ENCODE results near the gene RAB27A. TPM values are rescaled to one million over a fixed set of nuclear protein-coding genes. Genes with fewer than 3 reads are reported as not detected.
A peak's percentile ranks its signal among the peaks of the same experiment; 100 is the strongest.

RAB27A gene
- total and polyA plus RNA-seq, 5 experiments from 2014 or later = 26.2 to 88.0 (median 35.0) TPM

DNA sequence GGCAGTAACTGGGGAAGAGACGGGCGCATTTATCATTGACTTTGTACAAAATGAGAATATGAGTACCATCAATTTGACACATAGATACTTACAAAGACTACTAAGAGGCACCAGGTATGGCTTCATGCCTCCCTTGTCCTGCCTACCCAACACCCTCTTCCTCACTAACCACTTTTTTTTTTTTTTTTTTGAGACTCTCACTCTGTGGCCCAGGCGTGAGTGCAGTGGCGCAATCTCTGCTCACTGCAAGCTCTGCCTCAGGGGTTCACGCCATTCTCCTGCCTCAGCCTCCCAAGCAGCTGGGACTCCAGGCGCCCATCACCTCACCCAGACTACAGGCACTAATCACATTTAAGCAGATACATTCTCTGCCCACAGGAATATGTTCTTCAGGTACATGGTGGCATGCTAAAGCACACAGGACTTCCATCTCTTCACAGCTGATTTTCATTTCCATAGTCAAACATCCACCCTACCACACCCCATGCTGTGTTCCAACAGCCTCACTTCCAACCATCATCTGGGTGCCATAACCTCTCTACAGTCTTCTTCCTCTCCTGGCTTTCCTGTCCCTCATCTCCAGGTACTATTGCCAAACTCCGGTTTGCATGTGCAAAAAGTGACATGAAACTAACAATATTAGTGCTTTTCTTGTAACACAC lies 41.7 kb downstream of the RAB27A start:
- Mint-ChIP-seq H3K9me3 (no peaks in the 10 kb centered on the region), H3K4me3 (peak overlapping the region in 3 of 10 donors; percentile 15 to 50 (median 43)), H3K4me1 (peaks cover 23 to 69% (median 51%) of the 10 kb centered on the region in 4 donors), H3K27me3 (no peaks in the 10 kb centered on the region), H3K27ac (peak overlapping the region in 6 of 10 donors; percentile 44 to 91 (median 52)), H3K36me3 (peaks cover 0 to 6% (median 2%) of the 10 kb centered on the region in 3 donors)
- POLR2A ChIA-PET = interaction anchor here (1.2 to 1.6 kb wide), 2 partner anchors 19 to 30 kb away, joined by 3 to 6 read pairs; no protein-coding TSS in a partner anchor
- ATAC-seq = no peak
- no peak for DNase-seq

DNA sequence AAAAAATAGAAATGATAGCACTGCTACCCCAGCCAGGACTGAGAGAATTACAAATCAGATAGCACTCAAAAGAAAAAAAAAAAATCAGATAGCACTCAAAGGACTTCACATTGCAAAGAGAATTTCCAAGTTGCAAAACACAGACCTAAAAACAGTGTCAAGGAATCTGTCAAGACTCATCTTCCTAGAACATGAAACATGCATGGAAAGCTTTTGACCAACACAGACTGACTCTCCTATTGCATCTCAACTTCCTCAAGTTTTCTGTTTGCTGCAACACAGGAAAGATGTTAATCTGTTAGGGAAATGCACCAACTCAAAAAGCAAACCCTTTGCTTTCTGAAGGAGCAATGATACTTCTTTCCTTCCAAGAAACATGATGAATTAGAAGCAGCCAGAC lies 42.3 kb downstream of the RAB27A start:
- Mint-ChIP-seq H3K9me3 (no peaks in the 10 kb centered on the region), H3K36me3 (peaks cover 0 to 6% (median 2%) of the 10 kb centered on the region in 3 donors), H3K4me3 (no peak overlapping the region), H3K27me3 (no peaks in the 10 kb centered on the region), H3K27ac (peak overlapping the region in 4 of 10 donors; percentile 44 to 91 (median 54)), H3K4me1 (peaks cover 23 to 64% (median 50%) of the 10 kb centered on the region in 4 donors)
- POLR2A ChIA-PET = interaction anchor here (1.2 to 1.6 kb wide), 2 partner anchors 20 to 30 kb away, joined by 3 to 6 read pairs; no protein-coding TSS in a partner anchor
- DNase-seq (no peak), ATAC-seq (no peak)

DNA sequence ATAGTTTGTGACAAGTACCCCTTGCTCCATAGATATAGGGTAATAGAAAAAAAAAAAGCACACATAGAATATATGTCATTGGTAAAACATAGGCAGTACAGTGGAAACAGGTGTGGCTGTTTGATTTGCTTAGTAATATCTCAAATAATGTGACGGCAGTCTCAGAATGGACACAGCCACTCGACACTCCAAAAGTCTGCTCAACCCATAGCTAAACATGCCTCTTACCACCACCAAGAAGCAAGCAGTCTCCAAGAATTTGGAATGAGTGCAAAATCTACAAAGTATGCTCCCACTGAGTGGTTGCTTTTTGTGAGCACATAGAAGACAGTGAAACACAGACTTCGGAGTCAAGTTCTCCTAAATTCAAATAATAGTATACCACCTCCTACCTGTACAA lies 43.0 kb downstream of the RAB27A start:
- H3K9me3 Mint-ChIP-seq = no peaks in the 10 kb centered on the region
- peaks cover 0 to 6% (median 0%) of the 10 kb centered on the region in 3 donors for H3K36me3 Mint-ChIP-seq
- H3K27ac Mint-ChIP-seq = peak overlapping the region in 2 of 10 donors; percentile 27 to 43
- DNase-seq (no peak), ATAC-seq (no peak)
- H3K4me1 Mint-ChIP-seq = peaks cover 19 to 61% (median 48%) of the 10 kb centered on the region in 4 donors
- no peak overlapping the region for H3K4me3 Mint-ChIP-seq
- H3K27me3 Mint-ChIP-seq = no peaks in the 10 kb centered on the region
- POLR2A ChIA-PET = interaction anchor here (1.6 kb wide), 1 partner anchor 21 kb away, joined by 6 read pairs; no protein-coding TSS in a partner anchor

DNA sequence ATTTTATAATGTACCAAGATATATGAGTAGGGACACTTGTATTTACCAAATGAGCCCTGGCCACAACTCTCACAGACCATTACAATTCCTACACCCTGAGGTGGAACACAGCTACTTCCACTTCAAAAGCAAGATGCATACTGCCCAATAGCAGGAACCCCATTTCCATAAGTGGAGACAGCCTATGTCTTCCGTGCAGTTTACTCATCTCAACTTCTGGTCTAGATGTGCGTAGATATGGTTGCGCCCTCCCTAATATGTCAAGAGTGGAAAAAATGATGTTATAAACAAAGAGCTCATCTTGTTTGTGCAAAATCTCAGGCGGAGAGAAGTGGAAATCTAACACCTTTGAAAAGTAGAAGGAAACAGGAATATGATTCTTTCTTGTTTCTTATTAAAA lies 44.6 kb downstream of the RAB27A start:
- Mint-ChIP-seq H3K9me3 (no peaks in the 10 kb centered on the region), H3K4me3 (no peak overlapping the region), H3K4me1 (peaks cover 14 to 58% (median 45%) of the 10 kb centered on the region in 4 donors), H3K27me3 (no peaks in the 10 kb centered on the region), H3K27ac (peak overlapping the region in 3 of 10 donors; percentile 11 to 42 (median 11)), H3K36me3 (peaks cover 0 to 6% (median 0%) of the 10 kb centered on the region in 3 donors)
- DNase-seq (no peak), ATAC-seq (no peak)
- POLR2A ChIA-PET = no interaction called here

DNA sequence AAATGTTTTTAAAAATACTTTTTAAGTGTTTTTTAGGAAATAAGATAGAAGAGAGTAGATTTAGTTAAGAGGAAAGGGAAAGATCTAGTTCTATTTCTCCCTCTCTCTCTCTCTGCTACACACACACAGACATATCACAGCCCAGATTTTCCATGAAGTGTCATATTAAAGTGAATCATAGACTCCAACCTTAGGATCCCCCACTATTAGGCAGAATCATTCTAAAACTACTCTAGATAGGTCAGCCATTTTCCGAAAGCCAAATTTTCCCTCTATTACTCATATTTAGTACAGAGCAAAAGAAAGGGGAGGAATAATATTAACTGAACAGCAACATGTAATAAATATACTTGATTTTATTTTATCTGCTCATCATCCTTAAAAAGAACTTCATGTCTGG lies 47.7 kb downstream of the RAB27A start:
- DNase-seq (no peak), ATAC-seq (no peak)
- POLR2A ChIA-PET = no interaction called here
- no peak overlapping the region for H3K4me3 Mint-ChIP-seq
- H3K9me3 Mint-ChIP-seq = no peaks in the 10 kb centered on the region
- peak overlapping the region in 2 of 10 donors; percentile 31 to 74 for H3K27ac Mint-ChIP-seq
- peaks cover 0 to 7% (median 6%) of the 10 kb centered on the region in 3 donors for H3K36me3 Mint-ChIP-seq
- H3K27me3 Mint-ChIP-seq = no peaks in the 10 kb centered on the region
- H3K4me1 Mint-ChIP-seq = peaks cover 10 to 40% (median 33%) of the 10 kb centered on the region in 4 donors

DNA sequence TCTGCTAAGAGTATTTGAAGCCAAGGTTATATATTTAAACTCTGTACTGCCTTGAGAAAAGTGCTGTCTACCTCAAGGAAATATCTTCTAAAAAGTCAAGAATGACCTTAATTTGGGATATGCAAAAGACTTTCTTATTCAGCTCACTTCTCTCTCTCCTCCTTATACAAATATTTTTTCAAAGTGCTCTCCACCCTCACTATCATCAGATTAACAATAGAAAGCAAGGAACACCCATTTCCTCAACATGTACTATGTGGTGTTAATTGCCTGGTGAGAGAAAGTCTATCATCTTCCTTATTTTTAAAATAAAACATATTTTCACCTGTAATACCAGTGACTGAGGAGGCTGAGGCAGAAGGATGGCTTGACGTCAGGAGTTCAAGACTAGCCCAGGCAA lies 48.4 kb downstream of the RAB27A start:
- H3K36me3 Mint-ChIP-seq = peaks cover 0 to 7% (median 6%) of the 10 kb centered on the region in 3 donors
- POLR2A ChIA-PET = no interaction called here
- no peaks in the 10 kb centered on the region for H3K27me3 Mint-ChIP-seq
- peaks cover 10 to 34% (median 32%) of the 10 kb centered on the region in 4 donors for H3K4me1 Mint-ChIP-seq
- no peak overlapping the region for H3K4me3 Mint-ChIP-seq
- no peak for DNase-seq
- H3K9me3 Mint-ChIP-seq = no peaks in the 10 kb centered on the region
- no peak for ATAC-seq
- H3K27ac Mint-ChIP-seq = peak overlapping the region in 1 of 10 donors; percentile 11

DNA sequence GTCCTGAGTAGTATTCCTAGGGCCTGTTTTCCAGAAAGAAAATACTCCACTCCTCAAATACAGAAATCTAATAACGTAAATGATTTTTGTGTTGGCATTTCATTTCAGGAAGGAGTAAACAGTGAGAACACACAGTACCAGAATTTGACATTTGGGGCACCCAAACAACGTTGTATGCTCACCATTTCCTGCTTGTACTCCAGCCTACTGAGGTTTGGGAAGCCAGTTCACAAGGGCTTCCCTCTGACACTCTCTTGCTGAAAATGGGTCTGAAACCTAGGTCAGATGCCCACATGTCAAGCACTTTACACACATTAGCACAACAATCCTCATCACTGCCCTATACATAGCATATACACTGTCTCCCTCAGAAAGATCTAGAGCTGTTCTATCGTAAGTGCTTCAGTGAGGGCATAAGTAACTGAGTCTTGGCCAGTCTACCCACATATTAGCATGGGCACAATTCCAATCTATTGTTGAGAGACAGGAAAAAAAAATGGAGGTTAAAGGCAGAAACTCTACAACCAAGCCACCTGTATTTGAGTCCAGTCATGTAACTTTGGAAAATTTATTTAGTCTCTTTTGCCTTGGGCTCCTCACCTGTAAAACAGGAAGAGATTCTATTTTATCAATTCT lies 49.4 kb downstream of the RAB27A start:
- H3K27me3 Mint-ChIP-seq = no peaks in the 10 kb centered on the region
- ATAC-seq = peak in 1 of 2 donors; percentile 74

DNA sequence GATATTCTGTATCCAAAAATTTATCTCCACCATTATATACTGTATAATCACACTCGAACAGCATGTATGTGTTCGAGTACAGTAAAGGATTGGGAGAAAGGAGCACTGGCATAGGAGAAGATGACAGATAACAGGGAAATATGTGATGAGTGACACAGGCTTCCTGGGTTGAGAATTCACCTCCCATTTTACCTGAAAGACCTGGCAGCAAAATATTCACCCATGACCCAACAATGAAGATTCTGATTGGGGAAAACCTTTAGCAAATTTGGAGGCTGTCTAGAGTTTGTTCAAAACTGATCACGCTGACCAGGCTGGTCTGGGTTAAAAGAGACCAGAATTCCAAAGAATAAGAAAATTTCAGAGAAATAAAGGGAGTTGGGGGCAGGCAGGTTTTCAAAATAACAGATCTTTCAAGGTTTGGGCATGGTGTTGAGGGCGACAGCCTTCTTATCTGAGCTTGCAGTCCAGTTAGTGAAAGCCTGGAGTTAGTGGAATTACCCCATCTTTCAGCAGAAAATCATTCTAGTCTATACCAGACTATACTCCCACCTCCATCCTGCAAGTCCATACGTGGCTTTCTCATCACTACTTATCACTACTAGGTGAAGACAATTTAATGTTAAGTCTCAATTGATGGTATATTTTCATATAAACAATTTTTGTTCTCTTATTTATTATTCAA lies 50.0 kb downstream of the RAB27A start:
- Mint-ChIP-seq H3K27me3 (no peaks in the 10 kb centered on the region), H3K27ac (peak overlapping the region in 3 of 10 donors; percentile 0 to 27 (median 25)), H3K4me1 (peaks cover 10 to 27% (median 26%) of the 10 kb centered on the region in 4 donors), H3K4me3 (no peak overlapping the region), H3K9me3 (no peaks in the 10 kb centered on the region), H3K36me3 (peaks cover 0 to 9% (median 9%) of the 10 kb centered on the region in 3 donors)
- DNase-seq (no peak), ATAC-seq (no peak)
- POLR2A ChIA-PET = interaction anchor here (0.6 kb wide), 1 partner anchor 79 kb away, joined by 5 read pairs; no protein-coding TSS in a partner anchor

More for the DNA sequence above, 49.4 kb downstream of the RAB27A start:
- Mint-ChIP-seq H3K27ac (peak overlapping the region in 6 of 10 donors; percentile 0 to 88 (median 65)), H3K4me1 (peaks cover 10 to 34% (median 32%) of the 10 kb centered on the region in 4 donors), H3K36me3 (peaks cover 0 to 11% (median 7%) of the 10 kb centered on the region in 3 donors), H3K9me3 (no peaks in the 10 kb centered on the region), H3K4me3 (peak overlapping the region in 3 of 10 donors; percentile 42 to 63 (median 54))
- POLR2A ChIA-PET = interaction anchor here (0.5 to 0.6 kb wide), 3 partner anchors 13 to 40 kb away, joined by 3 read pairs; no protein-coding TSS in a partner anchor
- peak in 1 of 10 donors; percentile 16 for DNase-seq

DNA sequence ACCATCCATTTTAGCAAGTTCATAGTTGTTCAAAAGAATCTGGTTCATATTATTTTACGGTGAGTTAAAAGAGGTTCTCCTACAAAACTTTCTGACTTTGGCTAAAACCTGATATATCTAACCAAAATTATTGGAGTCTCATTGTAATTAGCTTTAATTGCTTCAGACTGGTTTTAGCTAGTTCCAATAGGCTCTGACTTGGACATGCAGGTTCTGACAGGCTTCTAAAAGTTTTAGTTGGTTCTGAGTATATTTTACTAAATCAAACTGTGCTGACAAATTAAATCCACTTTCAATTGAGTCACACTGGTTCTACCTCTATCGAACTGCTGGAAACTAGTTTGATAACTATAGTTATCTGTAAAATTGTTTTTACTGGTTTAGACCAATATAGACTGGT lies 50.7 kb downstream of the RAB27A start:
- H3K27ac Mint-ChIP-seq = peak overlapping the region in 1 of 10 donors; percentile 23
- H3K4me1 Mint-ChIP-seq = peaks cover 10 to 27% (median 26%) of the 10 kb centered on the region in 4 donors
- POLR2A ChIA-PET = interaction anchor here (0.6 kb wide), 1 partner anchor 79 kb away, joined by 5 read pairs; no protein-coding TSS in a partner anchor
- no peak for ATAC-seq
- no peaks in the 10 kb centered on the region for H3K27me3 Mint-ChIP-seq
- H3K36me3 Mint-ChIP-seq = peaks cover 5 to 16% (median 14%) of the 10 kb centered on the region in 3 donors
- DNase-seq = no peak
- no peak overlapping the region for H3K4me3 Mint-ChIP-seq
- no peaks in the 10 kb centered on the region for H3K9me3 Mint-ChIP-seq

DNA sequence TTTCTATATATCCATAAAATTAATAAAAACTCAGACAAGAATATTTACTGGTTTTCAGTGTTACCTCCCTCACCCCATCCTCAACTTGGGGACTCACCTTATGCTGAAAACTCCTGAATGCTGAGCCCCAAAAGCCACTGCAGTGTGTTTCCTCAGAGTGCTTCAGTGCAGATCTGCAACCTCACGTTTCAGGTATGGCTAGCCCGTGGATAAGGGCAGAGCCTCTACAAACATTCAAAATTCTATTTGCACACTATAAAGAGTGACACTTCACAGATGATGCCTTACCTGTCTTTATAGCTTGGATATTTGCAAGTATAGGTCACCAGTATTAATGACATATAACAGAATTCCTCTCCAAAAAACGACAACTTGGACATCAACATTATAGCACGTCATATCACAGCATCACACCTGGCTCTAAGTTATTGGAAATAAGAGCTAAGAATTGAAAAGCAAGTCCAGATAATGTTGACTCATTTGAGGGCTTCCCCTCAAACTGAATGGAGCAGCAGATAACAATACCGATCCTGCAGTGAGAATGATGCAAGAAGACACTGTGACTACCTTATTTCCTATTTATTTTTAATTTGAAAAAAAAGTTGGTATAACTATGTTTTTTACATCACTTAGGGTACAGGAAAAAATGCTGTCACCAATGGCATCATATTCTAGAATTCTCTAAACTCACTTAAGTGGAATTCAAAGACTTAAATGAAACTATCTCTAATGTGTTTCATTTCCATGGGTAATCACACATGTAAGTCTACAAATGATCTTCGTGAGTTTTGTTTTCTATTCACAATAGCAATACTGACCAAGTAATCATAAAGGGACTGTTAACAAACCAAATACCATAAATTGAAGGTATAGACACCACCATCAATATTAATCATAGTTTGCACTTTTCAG lies 52.1 kb downstream of the RAB27A start:
- POLR2A ChIA-PET = no interaction called here
- H3K27me3 Mint-ChIP-seq = no peaks in the 10 kb centered on the region
- DNase-seq = no peak
- peaks cover 10 to 27% (median 24%) of the 10 kb centered on the region in 4 donors for H3K4me1 Mint-ChIP-seq
- no peak overlapping the region for H3K27ac Mint-ChIP-seq
- ATAC-seq = no peak
- H3K36me3 Mint-ChIP-seq = peaks cover 5 to 24% (median 14%) of the 10 kb centered on the region in 3 donors
- H3K4me3 Mint-ChIP-seq = no peak overlapping the region
- H3K9me3 Mint-ChIP-seq = no peaks in the 10 kb centered on the region

DNA sequence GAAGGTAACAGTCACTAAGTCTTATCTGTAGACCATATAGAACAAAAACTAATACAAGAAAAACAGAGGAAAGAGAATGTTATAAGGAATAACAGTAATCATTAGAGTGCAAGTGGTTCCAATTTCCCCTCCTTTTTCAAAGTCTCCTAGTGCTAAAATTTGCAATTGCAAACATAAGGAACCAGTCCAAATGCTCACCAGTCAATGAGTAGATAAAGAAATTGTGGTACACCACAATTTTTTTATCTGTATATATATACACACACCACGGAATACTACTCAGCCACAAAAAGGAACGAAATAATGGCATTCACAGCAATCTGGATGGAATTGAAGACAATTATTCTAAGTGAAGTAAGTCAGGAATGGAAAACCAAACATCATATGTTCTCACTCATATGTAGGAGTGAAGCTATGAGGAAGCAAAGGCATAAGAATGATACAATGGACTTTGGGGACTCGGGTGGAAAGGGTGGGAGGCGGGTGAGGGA lies 54.0 kb downstream of the RAB27A start:
- no peak for DNase-seq
- Mint-ChIP-seq H3K4me3 (no peak overlapping the region), H3K27ac (no peak overlapping the region), H3K27me3 (no peaks in the 10 kb centered on the region), H3K4me1 (peaks cover 6 to 21% (median 17%) of the 10 kb centered on the region in 4 donors), H3K36me3 (peaks cover 5 to 30% (median 17%) of the 10 kb centered on the region in 3 donors), H3K9me3 (no peaks in the 10 kb centered on the region)
- POLR2A ChIA-PET = no interaction called here
- no peak for ATAC-seq

All from naive thymus-derived CD8-positive, alpha-beta T cell (primary cell).